Panc1 (cell line): Measurements from ENCODE around the gene MYO1B. TPM values are rescaled to one million over a fixed set of nuclear protein-coding genes. Genes with fewer than 3 reads are reported as not detected.

Experiments used
- ATAC-seq: fragments of 200-7000 bp; cut with Tn5 transposase; 2 replicates; pipeline ENCODE4 v1.9.1; 2020; ENCODE audit warnings: mild to moderate bottlenecking, moderate library complexity
- BruUV-seq: library from RNA; stranded (reverse); fragments of 400-500 nt; replicated peaks from 2 replicates; lab custom pipeline; 2021; lab: Mats Ljungman, UMichigan
- CTCF ChIA-PET: fragments of 300-600 bp; sonication (Branson Sonifier 250); formaldehyde crosslinking; loops from one replicate; lab custom pipeline; 2022; ENCODE audit warnings: antibody characterized with exemption; lab: Charles Lee
- POLR2A ChIA-PET: fragments of 300-600 bp; sonication (Branson Sonifier 250); formaldehyde crosslinking; loops from one replicate; lab custom pipeline; 2022; ENCODE audit warnings: antibody characterized with exemption; lab: Charles Lee
- DNase-seq: peaks from one replicate; pipeline ENCODE4 v3.0.0-alpha.2; 2010; ENCODE audit warnings: low read depth, low spot score
- H3K27ac ChIP-seq: 2 replicates; pipeline ENCODE4 v1.5.1; 2011; ENCODE audit warnings: mild to moderate bottlenecking, low read length, inconsistent platforms
- H3K27me3 ChIP-seq: fragments of 200-500 bp; sonication (Bioruptor generic); 2 replicates; pipeline ENCODE4 v1.6.0; 2014; ENCODE audit warnings: low read length, inconsistent platforms; ENCODE audit not compliant: control insufficient read depth, insufficient read depth
- H3K36me3 ChIP-seq: fragments of 200-500 bp; sonication (Bioruptor generic); 2 replicates; pipeline ENCODE4 v1.5.1; 2014; ENCODE audit warnings: inconsistent platforms, mild to moderate bottlenecking, low read length, moderate library complexity; ENCODE audit not compliant: control insufficient read depth, insufficient read depth
- H3K4me1 ChIP-seq: 2 replicates; pipeline ENCODE4 v1.5.1; 2011; ENCODE audit warnings: inconsistent platforms, mild to moderate bottlenecking, low read length, moderate library complexity; ENCODE audit not compliant: control insufficient read depth, insufficient read depth
- H3K4me3 ChIP-seq, 2 experiments: 2 replicates each; pipeline ENCODE4 v1.5.1; 2011 to 2012; ENCODE audit warnings: low read depth in 2 of 2, low read length in 2 of 2, mild to moderate bottlenecking in 2 of 2, inconsistent platforms in 1 of 2, moderate library complexity in 1 of 2
- H3K9me3 ChIP-seq: fragments of 200-500 bp; sonication (Bioruptor generic); 2 replicates; pipeline ENCODE4 v1.5.1; 2014; ENCODE audit warnings: low read depth, mild to moderate bottlenecking, inconsistent platforms, low read length, moderate library complexity; ENCODE audit not compliant: control insufficient read depth, insufficient read depth
- CTCF ChIP-seq: fragments of 450-650 bp; IDR thresholded peaks from 2 replicates; pipeline ENCODE4 v1.5.1; 2017; ENCODE audit warnings: mild to moderate bottlenecking
- POLR2AphosphoS5 ChIP-seq: IDR thresholded peaks from 2 replicates; pipeline ENCODE4 v1.6.1; 2012; ENCODE audit warnings: mild to moderate bottlenecking, low read depth, low read length, moderate library complexity
- REST ChIP-seq, 2 experiments: IDR thresholded peaks; 2 replicates each; pipeline ENCODE4 v1.6.1; 2011 to 2012; ENCODE audit warnings: low read depth in 2 of 2, control low read depth in 1 of 2, low read length in 1 of 2, mild to moderate bottlenecking in 1 of 2, moderate library complexity in 1 of 2; ENCODE audit not compliant: insufficient read depth in 1 of 2
- SIN3A ChIP-seq: IDR thresholded peaks from 2 replicates; pipeline ENCODE4 v1.6.1; 2012; ENCODE audit warnings: low read depth, mild to moderate bottlenecking, low read length, moderate library complexity, borderline replicate concordance; ENCODE audit not compliant: insufficient read depth
- TCF7L2 ChIP-seq: IDR thresholded peaks from 2 replicates; pipeline ENCODE4 v1.6.1; 2011; ENCODE audit warnings: mild to moderate bottlenecking, low read depth, low read length, inconsistent platforms
- in situ Hi-C: cut with HindIII; loops from 2 replicates; pipeline ENCODE4 v1.10.0; 2016; ENCODE audit warnings: low sequenced_read_pairs, low pct_unique_long_range_greater_than_20kb
- intact Hi-C: fragments of 100-400 bp; cut with micrococcal nuclease; formaldehyde crosslinking; loops from one replicate; pipeline ENCODE4 v1.10.0; 2022; ENCODE audit not compliant: unreplicated experiment
- total RNA-seq: library from RNA; stranded (reverse); gene quantifications from one replicate; pipeline ENCODE4 v1.2.1, GENCODE V29; 2021; ENCODE audit not compliant: unreplicated experiment

The MYO1B gene
- total RNA-seq, 1 experiment from 2014 or later: 51.5 TPM

GRCh38 chr2:191289049-191289448 lies 43.8 kb downstream of the MYO1B start:
- Histone ChIP-seq H3K9me3 (no peaks in the 10 kb centered on the region), H3K4me3 (no peak overlapping the region), H3K27me3 (no peaks in the 10 kb centered on the region), H3K27ac (no peak overlapping the region), H3K4me1 (no peaks in the 10 kb centered on the region), H3K36me3 (no peaks in the 10 kb centered on the region)
- intact Hi-C loops (no loop called here), in situ Hi-C loops (no loop called here)
- ChIA-PET CTCF (no interaction called here), POLR2A (no interaction called here)
- ATAC-seq: no peak
- no TSS peak for BruUV-seq
- DNase-seq: no peak
- TF ChIP-seq REST (IDR thresholded peaks at IDR 0.05; ENCODE audit: insufficient read depth in 1 of 2, low read depth in 2 of 2, low read length in 1 of 2) (no peak), SIN3A (no peak), POLR2AphosphoS5 (no peak), TCF7L2 (no peak), CTCF (no peak)

DNA sequence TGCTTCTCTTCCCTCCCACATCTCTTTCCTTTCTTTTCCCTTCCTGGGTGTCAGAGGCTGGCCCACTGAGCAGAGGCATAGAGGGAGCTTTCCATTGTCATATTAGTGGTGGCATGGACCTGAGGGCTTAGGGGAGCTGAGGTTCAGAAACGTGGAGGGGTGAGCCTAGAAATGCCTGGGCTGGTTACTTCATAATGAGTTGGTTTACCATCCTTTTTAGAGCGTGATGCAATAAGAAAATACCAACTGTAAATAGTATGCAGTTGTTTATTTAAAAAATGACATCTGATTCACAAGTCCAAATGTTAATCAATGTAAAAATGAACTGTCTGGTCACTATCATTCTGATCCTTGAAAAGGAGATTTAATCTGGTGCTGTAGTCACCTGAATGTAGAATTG lies 46.3 kb downstream of the MYO1B start:
- in situ Hi-C loops: no loop called here
- DNase-seq (no peak), ATAC-seq (no peak)
- Histone ChIP-seq H3K27ac (no peak overlapping the region), H3K9me3 (no peaks in the 10 kb centered on the region), H3K27me3 (no peaks in the 10 kb centered on the region), H3K4me3 (no peak overlapping the region), H3K4me1 (no peaks in the 10 kb centered on the region; the same call in 1 of the 2 replicates), H3K36me3 (no peaks in the 10 kb centered on the region)
- no TSS peak for BruUV-seq
- no peak for TF ChIP-seq TCF7L2
- no peak for TF ChIP-seq SIN3A
- no peak for TF ChIP-seq CTCF
- no peak for TF ChIP-seq REST (IDR thresholded peaks at IDR 0.05; ENCODE audit: insufficient read depth in 1 of 2, low read depth in 2 of 2, low read length in 1 of 2)
- no peak for TF ChIP-seq POLR2AphosphoS5
- CTCF ChIA-PET: no interaction called here
- POLR2A ChIA-PET: no interaction called here
- intact Hi-C loops: no loop called here
